Activated CD8-positive, alpha-beta T cell treated with anti-CD3 and anti-CD28 coated beads for 36 hours (primary cell): Measurements from ENCODE around the gene UBL7. TPM values are rescaled to one million over a fixed set of nuclear protein-coding genes. Genes with fewer than 3 reads are reported as not detected.

Experiments
- ATAC-seq: fragments of 200-7000 bp; cut with Tn5 transposase; one replicate; pipeline ENCODE4 v1.10.0; 2021; ENCODE audit warnings: mild to moderate bottlenecking, moderate library complexity
- CTCF ChIA-PET: fragments of 350-600 bp; sonication (Branson Sonifier 250); formaldehyde crosslinking; loops from one replicate; lab custom pipeline; 2021; ENCODE audit warnings: antibody characterized with exemption; lab: Charles Lee
- POLR2A ChIA-PET: fragments of 350-600 bp; sonication (Branson Sonifier 250); formaldehyde crosslinking; loops from one replicate; lab custom pipeline; 2021; ENCODE audit warnings: antibody characterized with exemption; lab: Charles Lee
- DNase-seq: peaks from one replicate; pipeline ENCODE4 v3.0.0-alpha.2; 2020
- H3K27ac Mint-ChIP-seq: one replicate; pipeline ENCODE4 v1.8.0; 2021; ENCODE audit warnings: mild to moderate bottlenecking, mixed read lengths
- H3K27me3 Mint-ChIP-seq: one replicate; pipeline ENCODE4 v1.8.0; 2021; ENCODE audit warnings: mixed read lengths
- H3K36me3 Mint-ChIP-seq: one replicate; pipeline ENCODE4 v1.8.0; 2021; ENCODE audit warnings: low read depth, mixed read lengths
- H3K4me1 Mint-ChIP-seq: one replicate; pipeline ENCODE4 v1.8.0; 2021; ENCODE audit warnings: low read depth, mixed read lengths
- H3K4me3 Mint-ChIP-seq: one replicate; pipeline ENCODE4 v1.8.0; 2021; ENCODE audit warnings: mild to moderate bottlenecking, moderate library complexity, mixed read lengths
- H3K9me3 Mint-ChIP-seq: one replicate; pipeline ENCODE4 v1.8.0; 2021; ENCODE audit warnings: mixed read lengths
- intact Hi-C: fragments of 100-400 bp; cut with micrococcal nuclease; formaldehyde crosslinking; loops from one replicate; pipeline ENCODE4 v1.10.0; 2022
- total RNA-seq, 2 experiments: library from RNA; stranded (reverse); gene quantifications; one replicate each; pipeline ENCODE4 v1.2.3, GENCODE V29; 2021
- TF ChIP-seq, protein P1 (sequence below): fragments of 200-600 bp; IDR thresholded peaks from one replicate; pipeline ENCODE4 v1.8.0; 2022; ENCODE audit warnings: antibody characterized with exemption, mild to moderate bottlenecking

The UBL7 gene
- total RNA-seq, 2 experiments from 2014 or later, result 48.8 to 53.3 TPM

DNA sequence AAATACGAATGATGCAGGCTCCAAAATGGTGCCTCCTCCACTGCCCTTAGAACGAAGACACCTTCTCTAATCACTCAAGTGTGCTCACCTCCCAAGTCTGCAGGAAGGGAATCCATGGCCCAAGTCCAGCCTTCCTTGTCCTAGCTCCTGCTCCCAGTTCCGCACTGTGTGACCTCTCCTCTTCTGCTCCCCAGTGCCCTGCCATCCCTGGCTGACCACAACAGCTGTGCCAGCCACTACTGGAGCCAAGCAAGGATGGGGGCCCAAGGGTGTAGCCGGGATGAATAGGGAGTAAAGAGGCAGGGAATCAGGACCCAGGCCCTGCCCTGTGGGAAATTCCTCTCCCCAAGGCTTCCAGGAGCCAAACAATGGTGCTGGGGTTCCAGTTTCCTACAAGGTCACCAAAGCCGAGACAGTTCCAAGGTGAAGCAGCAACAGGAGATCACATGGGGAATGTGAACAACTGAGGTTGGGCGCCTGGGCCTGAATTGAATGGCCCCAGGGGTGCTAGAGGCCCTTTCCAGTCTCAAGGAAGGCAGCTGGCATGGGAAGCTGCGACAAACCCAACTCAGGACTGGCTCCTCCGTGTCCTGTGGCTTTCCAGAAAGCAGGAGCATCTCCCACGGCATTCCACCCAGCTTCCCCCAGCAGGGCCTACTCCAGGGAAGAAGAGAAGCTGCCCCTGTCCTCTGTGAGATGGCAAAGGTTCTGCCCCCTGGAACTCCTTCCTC is 47.4 kb downstream of the UBL7 start:
- Mint-ChIP-seq H3K4me1 (peaks cover 18% of the 10 kb centered on the region), H3K27me3 (no peaks in the 10 kb centered on the region), H3K36me3 (peaks cover 58% of the 10 kb centered on the region), H3K27ac (peak overlapping the region; percentile 25), H3K4me3 (no peak overlapping the region), H3K9me3 (no peaks in the 10 kb centered on the region)
- CTCF ChIA-PET, result interaction anchor here (1.3 to 2.5 kb wide), 3 partner anchors 15 to 41 kb away, joined by 3 to 8 read pairs (median 3); no protein-coding TSS in a partner anchor
- POLR2A ChIA-PET, result interaction anchor here (1.0 to 1.2 kb wide), 2 partner anchors 11 to 12 kb away, joined by 3 read pairs; no protein-coding TSS in a partner anchor
- TF ChIP-seq, protein P1, sequence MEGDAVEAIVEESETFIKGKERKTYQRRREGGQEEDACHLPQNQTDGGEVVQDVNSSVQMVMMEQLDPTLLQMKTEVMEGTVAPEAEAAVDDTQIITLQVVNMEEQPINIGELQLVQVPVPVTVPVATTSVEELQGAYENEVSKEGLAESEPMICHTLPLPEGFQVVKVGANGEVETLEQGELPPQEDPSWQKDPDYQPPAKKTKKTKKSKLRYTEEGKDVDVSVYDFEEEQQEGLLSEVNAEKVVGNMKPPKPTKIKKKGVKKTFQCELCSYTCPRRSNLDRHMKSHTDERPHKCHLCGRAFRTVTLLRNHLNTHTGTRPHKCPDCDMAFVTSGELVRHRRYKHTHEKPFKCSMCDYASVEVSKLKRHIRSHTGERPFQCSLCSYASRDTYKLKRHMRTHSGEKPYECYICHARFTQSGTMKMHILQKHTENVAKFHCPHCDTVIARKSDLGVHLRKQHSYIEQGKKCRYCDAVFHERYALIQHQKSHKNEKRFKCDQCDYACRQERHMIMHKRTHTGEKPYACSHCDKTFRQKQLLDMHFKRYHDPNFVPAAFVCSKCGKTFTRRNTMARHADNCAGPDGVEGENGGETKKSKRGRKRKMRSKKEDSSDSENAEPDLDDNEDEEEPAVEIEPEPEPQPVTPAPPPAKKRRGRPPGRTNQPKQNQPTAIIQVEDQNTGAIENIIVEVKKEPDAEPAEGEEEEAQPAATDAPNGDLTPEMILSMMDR, result no peak
- DNase-seq (no peak), ATAC-seq (no peak)
- intact Hi-C loops, result no loop called here

DNA sequence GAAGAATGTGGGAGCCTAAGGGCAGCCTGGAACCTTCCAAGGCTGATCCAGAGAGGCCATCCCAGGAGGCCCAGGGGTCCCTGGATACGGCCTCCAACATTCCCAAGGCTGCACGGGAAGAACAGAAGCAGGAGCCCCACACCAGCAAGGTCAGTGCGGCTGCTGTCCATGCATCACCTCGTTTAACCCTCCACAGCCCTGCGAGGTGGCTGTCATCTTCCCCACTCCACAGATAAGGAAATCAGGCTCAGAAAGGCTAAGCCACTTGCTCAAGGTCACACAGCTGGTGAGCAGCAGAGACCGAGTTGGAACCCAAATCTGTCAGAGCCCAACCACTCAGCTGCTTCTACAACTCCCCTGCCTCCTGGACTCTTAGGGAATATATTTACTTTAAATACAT is 48.8 kb downstream of the UBL7 start:
- H3K36me3 Mint-ChIP-seq, result peaks cover 55% of the 10 kb centered on the region
- H3K27ac Mint-ChIP-seq, result no peak overlapping the region

DNA sequence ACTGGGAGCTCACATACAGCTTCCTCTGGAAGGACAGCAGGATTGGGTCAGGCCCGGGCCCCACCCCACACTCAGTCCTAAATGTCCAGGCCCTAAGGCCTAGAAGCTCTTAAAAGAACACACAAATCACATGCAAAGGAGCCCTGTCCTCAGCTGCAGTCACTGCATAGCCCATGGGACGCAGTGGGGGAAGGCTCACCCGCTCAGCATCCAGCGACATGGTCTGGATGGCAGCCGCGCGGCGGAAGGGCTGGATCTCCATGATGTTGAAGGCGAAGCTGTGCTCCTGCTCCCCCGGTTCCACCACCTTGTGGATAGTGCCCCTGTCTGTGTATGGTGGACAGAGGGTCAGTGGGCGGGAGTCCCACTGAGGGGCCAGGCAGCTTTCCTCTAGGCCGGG is 49.3 kb downstream of the UBL7 start:
- TF ChIP-seq, protein P1, result no peak
- ChIA-PET CTCF (interaction anchor here (1.4 to 1.5 kb wide), 3 partner anchors 9 to 16 kb away, joined by 3 to 5 read pairs (median 4); no protein-coding TSS in a partner anchor), POLR2A (interaction anchor here (1.6 kb wide), 1 partner anchor 8 kb away, joined by 5 read pairs; no protein-coding TSS in a partner anchor)
- no peak overlapping the region for H3K27ac Mint-ChIP-seq
- DNase-seq (no peak), ATAC-seq (no peak)
- no peak overlapping the region for H3K4me3 Mint-ChIP-seq
- peaks cover 25% of the 10 kb centered on the region for H3K4me1 Mint-ChIP-seq
- H3K27me3 Mint-ChIP-seq, result no peaks in the 10 kb centered on the region
- H3K36me3 Mint-ChIP-seq, result peaks cover 54% of the 10 kb centered on the region
- no peaks in the 10 kb centered on the region for H3K9me3 Mint-ChIP-seq
- intact Hi-C loops, result no loop called here

More for the DNA sequence above, 48.8 kb downstream of the UBL7 start:
- no peak overlapping the region for H3K4me3 Mint-ChIP-seq
- intact Hi-C loops, result no loop called here
- no peaks in the 10 kb centered on the region for H3K9me3 Mint-ChIP-seq
- DNase-seq, result no peak
- no peaks in the 10 kb centered on the region for H3K27me3 Mint-ChIP-seq
- no peak for ATAC-seq
- TF ChIP-seq, protein P1, result no peak
- ChIA-PET CTCF (interaction anchor here (1.5 to 2.5 kb wide), 3 partner anchors 9 to 30 kb away, joined by 3 to 8 read pairs (median 4); no protein-coding TSS in a partner anchor), POLR2A (interaction anchor here (1.6 kb wide), 1 partner anchor 9 kb away, joined by 5 read pairs; no protein-coding TSS in a partner anchor)
- peaks cover 23% of the 10 kb centered on the region for H3K4me1 Mint-ChIP-seq

DNA sequence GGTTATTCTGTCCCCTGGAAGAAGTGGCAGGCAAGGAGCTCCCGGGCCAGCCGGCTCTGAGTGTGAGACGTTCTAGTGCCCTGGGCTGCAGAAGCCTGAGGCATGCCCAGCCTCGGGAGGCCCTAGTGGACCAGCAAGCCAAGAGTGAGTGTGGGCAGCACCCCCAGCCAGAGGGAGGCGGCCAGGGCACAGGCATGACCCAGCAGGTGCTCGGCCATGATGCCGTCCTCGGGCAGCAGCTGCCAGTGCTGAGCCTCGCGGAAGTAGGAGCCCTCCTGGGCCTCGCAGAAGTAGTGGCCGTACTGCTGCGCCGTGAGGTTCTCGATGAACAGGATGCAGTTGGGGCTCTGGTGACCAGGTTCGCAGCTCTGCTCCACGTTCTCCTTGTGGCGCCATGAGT is 50.5 kb downstream of the UBL7 start:
- ATAC-seq (no peak), DNase-seq (no peak)
- Mint-ChIP-seq H3K4me1 (peaks cover 25% of the 10 kb centered on the region), H3K27me3 (no peaks in the 10 kb centered on the region), H3K9me3 (no peaks in the 10 kb centered on the region), H3K4me3 (no peak overlapping the region), H3K36me3 (peaks cover 43% of the 10 kb centered on the region), H3K27ac (no peak overlapping the region)
- intact Hi-C loops, result no loop called here
- CTCF ChIA-PET, result interaction anchor here (1.4 kb wide), 1 partner anchor 8 kb away, joined by 5 read pairs; no protein-coding TSS in a partner anchor
- TF ChIP-seq, protein P1, result no peak
- POLR2A ChIA-PET, result no interaction called here

DNA sequence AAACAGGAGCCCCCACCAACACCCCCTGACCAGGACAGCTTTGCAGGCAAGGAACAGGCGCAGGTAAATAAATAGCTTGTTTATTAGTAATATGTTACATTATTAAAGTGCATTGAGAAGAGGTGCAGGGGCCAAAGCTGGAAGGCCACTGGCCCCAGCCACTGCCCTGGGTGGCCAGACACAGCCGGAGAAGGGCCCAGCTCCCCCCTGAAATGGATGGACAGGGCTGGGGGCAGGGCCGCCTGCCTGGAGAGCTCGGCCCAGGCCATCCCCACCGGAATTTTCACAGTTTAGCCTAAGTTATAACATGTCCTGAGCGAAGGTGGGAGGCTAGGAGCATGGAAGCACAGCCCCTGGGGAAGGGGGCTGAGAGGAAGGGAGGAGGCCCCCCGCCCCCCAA is 51.7 kb downstream of the UBL7 start:
- no peak overlapping the region for H3K27ac Mint-ChIP-seq
- POLR2A ChIA-PET, result interaction anchor here (1.1 kb wide), 1 partner anchor 105 kb away, joined by 3 read pairs; no protein-coding TSS in a partner anchor
- peaks cover 34% of the 10 kb centered on the region for H3K36me3 Mint-ChIP-seq
- H3K27me3 Mint-ChIP-seq, result no peaks in the 10 kb centered on the region
- DNase-seq, result no peak
- TF ChIP-seq, protein P1, result no peak
- ATAC-seq, result no peak
- peaks cover 30% of the 10 kb centered on the region for H3K4me1 Mint-ChIP-seq
- intact Hi-C loops, result no loop called here
- no peaks in the 10 kb centered on the region for H3K9me3 Mint-ChIP-seq
- CTCF ChIA-PET, result interaction anchor here (1.0 kb wide), 1 partner anchor 35 kb away, joined by 3 read pairs; no protein-coding TSS in a partner anchor
- no peak overlapping the region for H3K4me3 Mint-ChIP-seq
